BLaER1 (cell line): ENCODE measurements around the gene CADM4.
A peak's percentile ranks its signal among the peaks of the same experiment; 100 is the strongest.

Source experiments
- H3K27ac ChIP-seq: shearing (Covaris generic); formaldehyde crosslinking; 2 replicates; pipeline ENCODE4 v1.8.1; 2022
- H3K27me3 ChIP-seq: shearing (Covaris generic); formaldehyde crosslinking; 2 replicates; pipeline ENCODE4 v1.8.1; 2022
- H3K36me3 ChIP-seq: shearing (Covaris generic); formaldehyde crosslinking; 2 replicates; pipeline ENCODE4 v1.8.1; 2022
- H3K4me1 ChIP-seq: shearing (Covaris generic); formaldehyde crosslinking; 2 replicates; pipeline ENCODE4 v1.8.1; 2022
- H3K4me2 ChIP-seq: shearing (Covaris generic); formaldehyde crosslinking; 2 replicates; pipeline ENCODE4 v1.8.1; 2022
- H3K4me3 ChIP-seq: shearing (Covaris generic); formaldehyde crosslinking; 2 replicates; pipeline ENCODE4 v1.8.1; 2022
- H3K9ac ChIP-seq: shearing (Covaris generic); formaldehyde crosslinking; 2 replicates; pipeline ENCODE4 v1.8.1; 2022
- H3K9me3 ChIP-seq: shearing (Covaris generic); formaldehyde crosslinking; 2 replicates; pipeline ENCODE4 v1.8.1; 2022
- H4K20me1 ChIP-seq: shearing (Covaris generic); formaldehyde crosslinking; 2 replicates; pipeline ENCODE4 v1.8.1; 2022
- Cebpa-rat ChIP-seq: shearing (Covaris generic); IDR thresholded peaks from 2 replicates; pipeline ENCODE4 v1.8.1; 2022

CADM4 gene

DNA sequence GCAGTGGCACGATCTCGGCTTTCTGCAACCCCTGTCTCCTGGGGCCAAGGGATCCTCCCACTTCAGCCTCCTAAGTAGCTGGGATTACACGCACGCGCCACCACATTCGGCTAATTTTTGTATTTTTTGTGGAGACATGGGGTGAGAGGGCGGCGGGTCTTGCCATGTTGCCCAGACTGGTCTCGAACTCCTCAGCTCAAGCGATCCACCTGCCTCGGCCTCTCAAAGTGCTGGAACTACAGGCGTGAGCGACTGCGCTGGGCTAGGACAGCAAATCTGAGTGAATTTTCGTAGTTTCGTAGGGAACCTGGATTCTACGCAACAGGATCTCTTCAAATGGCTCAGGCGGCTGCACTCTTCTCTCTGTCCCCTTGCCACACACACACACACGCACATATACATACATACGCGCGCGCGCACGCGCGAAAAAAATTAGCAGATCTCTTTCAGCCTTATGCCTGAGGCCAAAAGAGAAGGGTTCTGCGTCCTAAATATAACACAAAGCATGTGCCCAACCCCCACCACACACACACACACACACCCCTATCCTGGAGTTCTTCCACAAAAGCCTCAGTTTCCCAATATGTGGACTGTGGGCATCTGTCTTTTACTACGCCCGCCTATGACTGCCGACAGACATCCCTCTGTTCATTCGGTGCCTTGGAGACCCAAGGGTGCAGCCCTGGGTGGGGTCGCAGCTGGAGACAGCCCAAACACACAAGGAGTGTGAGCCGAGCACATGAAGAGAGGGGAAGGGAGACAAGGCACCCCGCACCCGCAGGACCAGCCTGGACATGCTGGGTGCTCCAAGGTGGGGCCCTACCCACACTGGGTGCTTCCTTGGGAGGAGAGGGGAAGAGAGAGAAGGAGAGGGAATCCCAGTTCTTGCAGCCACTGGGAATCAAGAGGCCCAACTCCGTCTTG is 63.4 kb downstream of the CADM4 start:
- Histone ChIP-seq H3K27me3 (no peaks in the 10 kb centered on the region), H3K4me3 (peak overlapping the region; percentile 81), H3K27ac (peak overlapping the region; percentile 56; the same call in 1 of the 2 replicates), H4K20me1 (no peaks in the 10 kb centered on the region), H3K4me1 (peaks cover 52% of the 10 kb centered on the region), H3K36me3 (peaks cover 23% of the 10 kb centered on the region), H3K4me2 (peak overlapping the region; percentile 89), H3K9me3 (no peaks in the 10 kb centered on the region), H3K9ac (peak overlapping the region; percentile 61; the same call in 1 of the 2 replicates)
- TF ChIP-seq Cebpa-rat = no peak

DNA sequence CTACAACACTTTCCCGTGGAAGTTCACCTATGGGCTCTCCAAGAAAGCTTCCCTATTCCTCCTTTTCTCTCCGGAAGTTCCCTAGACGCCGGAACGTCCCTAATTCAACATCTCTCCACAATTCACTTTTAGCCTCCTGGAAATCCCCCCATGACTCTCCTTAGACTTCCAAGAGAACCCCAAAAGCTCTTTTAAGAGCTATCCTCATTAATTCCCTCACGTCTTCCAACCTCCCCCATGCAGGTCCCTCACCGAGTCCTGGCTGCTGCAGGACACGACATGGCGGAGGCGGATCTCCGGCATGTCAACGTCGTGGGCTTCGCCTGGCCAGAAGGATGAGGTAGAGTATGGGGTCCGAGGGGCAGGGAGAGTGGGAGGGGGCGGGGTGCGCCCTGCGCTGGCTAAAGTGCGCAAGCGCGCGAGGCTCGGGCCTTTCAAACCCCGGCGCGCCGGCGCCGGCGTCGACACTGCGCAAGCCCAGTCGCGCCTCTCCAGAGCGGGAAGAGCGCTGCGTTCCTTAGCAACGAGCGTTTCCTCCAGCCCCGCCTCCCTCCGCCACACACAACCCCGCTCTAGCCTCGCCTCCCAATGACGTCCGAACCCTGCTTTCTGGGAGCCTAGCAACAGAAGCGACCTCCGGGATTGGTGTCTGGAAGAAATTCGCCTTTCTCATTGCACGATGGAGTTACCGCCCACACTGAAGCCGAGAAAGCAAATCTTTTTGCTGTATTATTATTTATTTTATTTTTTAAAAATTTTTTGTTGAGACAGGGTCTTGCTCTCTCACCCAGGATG is 64.3 kb downstream of the CADM4 start, which contains the start of the genes PINLYP and XRCC1:
Gene PINLYP, plus strand, starts transcription at position 646 of the 795 bp plus-strand sequence. CDS start 1,391 bp downstream, outside the sequence.
Gene XRCC1, minus strand, starts transcription at position 372 of the 795 bp plus-strand sequence. Its CDS starts 69 bp downstream, at position 303.
- H3K4me2 ChIP-seq = peak within 1 kb of the TSS; percentile 89
- H3K27me3 ChIP-seq = no peaks in the 10 kb centered on the region
- H3K4me3 ChIP-seq = peak within 1 kb of the TSS; percentile 81
- no peaks in the 10 kb centered on the region for H3K9me3 ChIP-seq
- peak within 1 kb of the TSS; percentile 79 for H3K9ac ChIP-seq
- H3K27ac ChIP-seq = peak within 1 kb of the TSS; percentile 71
- no peaks in the 10 kb centered on the region for H4K20me1 ChIP-seq
- no peak for TF ChIP-seq Cebpa-rat
- H3K4me1 ChIP-seq = peaks cover 54% of the 10 kb centered on the region
- peaks cover 30% of the 10 kb centered on the region for H3K36me3 ChIP-seq

DNA sequence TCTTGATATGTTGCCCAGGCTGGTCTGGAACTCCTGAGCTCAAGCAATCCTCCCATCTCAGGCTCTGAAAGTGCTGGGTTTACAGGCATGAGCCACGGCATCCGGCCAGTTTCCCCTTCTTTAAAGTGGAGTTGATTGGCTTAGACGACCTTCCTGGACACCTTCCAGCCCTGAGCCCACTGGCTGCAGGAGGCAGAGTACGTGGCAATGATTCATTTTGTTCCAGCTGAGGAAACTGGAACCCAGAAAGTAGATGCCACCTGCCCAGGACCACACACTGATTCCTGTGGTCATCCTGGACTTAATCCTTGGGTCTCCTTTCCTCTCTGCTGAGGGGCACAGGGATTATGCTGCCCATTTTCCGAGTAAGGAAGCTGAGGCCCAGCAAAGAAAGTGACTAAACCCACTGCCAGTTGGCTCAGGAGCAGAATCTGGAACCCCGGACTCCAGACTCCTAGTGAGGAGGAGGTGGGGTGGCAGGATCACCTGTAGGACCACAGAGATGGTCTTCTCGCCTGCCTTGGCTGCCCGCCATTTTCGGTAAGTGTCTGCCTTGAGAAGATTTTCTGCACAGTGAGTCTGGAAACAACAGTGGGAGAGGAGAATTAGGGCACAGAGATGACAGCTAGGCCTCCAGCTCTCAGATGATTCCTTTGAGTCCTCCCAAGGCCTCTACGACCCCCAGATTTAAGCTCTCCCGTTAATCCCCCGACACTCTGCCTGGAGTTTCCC is 65.1 kb downstream of the CADM4 start:
- peak overlapping the region; percentile 71 for H3K27ac ChIP-seq
- H3K9me3 ChIP-seq = no peaks in the 10 kb centered on the region
- TF ChIP-seq Cebpa-rat = no peak
- peaks cover 55% of the 10 kb centered on the region for H3K4me1 ChIP-seq
- H3K36me3 ChIP-seq = peaks cover 32% of the 10 kb centered on the region
- peak overlapping the region; percentile 81 for H3K4me3 ChIP-seq
- peak overlapping the region; percentile 79 for H3K9ac ChIP-seq
- H3K4me2 ChIP-seq = peak overlapping the region; percentile 89
- no peaks in the 10 kb centered on the region for H3K27me3 ChIP-seq
- no peaks in the 10 kb centered on the region for H4K20me1 ChIP-seq
